ENCODE measurements around the gene TTC7B. TPM values are rescaled to one million over a fixed set of nuclear protein-coding genes. Genes with fewer than 3 reads are reported as not detected.

TTC7B gene
- total and polyA plus RNA-seq, 7 donors = 5.5 to 70.9 (median 46.8) TPM

GRCh38 chr14:90536511-90537191, 279.6 kb downstream of the TTC7B start:
- H3K27ac ChIP-seq = peak overlapping the region; percentile 2 to 59 (median 50)
- peaks cover 0 to 28% (median 5%) of the 10 kb centered on the region in 4 donors for H3K36me3 ChIP-seq
- DNase-seq = no peak
- H3K9me3 ChIP-seq = no peaks in the 10 kb centered on the region
- H3K4me3 ChIP-seq = no peak overlapping the region
- H3K4me1 ChIP-seq = peaks cover 0 to 17% (median 15%) of the 10 kb centered on the region in 4 donors
- intact Hi-C loops (cut with DNase I) = no loop called here
- no peaks in the 10 kb centered on the region for H3K27me3 ChIP-seq
- TF ChIP-seq POLR2AphosphoS5 (IDR thresholded peaks at IDR 0.05) (no peak), EP300 (IDR thresholded peaks at IDR 0.05) (no peak), POLR2A (IDR thresholded peaks at IDR 0.05) (no peak), CTCF (IDR thresholded peaks at IDR 0.05) (no peak)
- 82 to 87% methylated on average over 23 of the region's 23 CpGs for WGBS, 2 donors

- TF ChIP-seq POLR2AphosphoS5 (IDR thresholded peaks at IDR 0.05) (peak in 3 of 4 donors; percentile 6 to 49 (median 25)), POLR2A (IDR thresholded peaks at IDR 0.05) (no peak), EP300 (IDR thresholded peaks at IDR 0.05) (no peak)
- H3K4me3 ChIP-seq = no peak overlapping the region
- 76 to 84% methylated on average over 11 of the region's 11 CpGs for WGBS, 2 donors
- H3K4me1 ChIP-seq = peaks cover 0 to 17% (median 15%) of the 10 kb centered on the region in 4 donors
- no peak for DNase-seq
- peaks cover 0 to 24% (median 3%) of the 10 kb centered on the region in 4 donors for H3K36me3 ChIP-seq
- H3K9me3 ChIP-seq = no peaks in the 10 kb centered on the region
- intact Hi-C loops (cut with DNase I) = no loop called here
- H3K27ac ChIP-seq = peak overlapping the region; percentile 2 to 59 (median 50)
- H3K27me3 ChIP-seq = no peaks in the 10 kb centered on the region
These were observed 280.1 kb downstream of the TTC7B start for GRCh38 chr14:90536092-90536491.

- Histone ChIP-seq H3K27ac (peak overlapping the region; percentile 2 to 59 (median 50)), H3K4me1 (peaks cover 0 to 17% (median 15%) of the 10 kb centered on the region in 4 donors), H3K36me3 (peaks cover 0 to 19% (median 3%) of the 10 kb centered on the region in 4 donors), H3K9me3 (no peaks in the 10 kb centered on the region), H3K27me3 (no peaks in the 10 kb centered on the region), H3K4me3 (no peak overlapping the region)
- intact Hi-C loops (cut with DNase I) = no loop called here
- 81 to 86% methylated on average over 14 of the region's 14 CpGs for WGBS, 2 donors
- no peak for DNase-seq
- TF ChIP-seq POLR2A (IDR thresholded peaks at IDR 0.05) (no peak), CTCF (IDR thresholded peaks at IDR 0.05) (no peak), POLR2AphosphoS5 (IDR thresholded peaks at IDR 0.05) (no peak), EP300 (IDR thresholded peaks at IDR 0.05) (no peak)
These were observed 280.6 kb downstream of the TTC7B start for GRCh38 chr14:90535556-90536090.

- no peak for DNase-seq
- H3K4me1 ChIP-seq = peaks cover 0 to 17% (median 15%) of the 10 kb centered on the region in 4 donors
- no peaks in the 10 kb centered on the region for H3K27me3 ChIP-seq
- H3K36me3 ChIP-seq = peaks cover 0 to 13% (median 3%) of the 10 kb centered on the region in 4 donors
- 85% methylated on average over 17 of the region's 17 CpGs for WGBS, 2 donors
- H3K27ac ChIP-seq = peak overlapping the region in 1 of 4 donors; percentile 58
- H3K4me3 ChIP-seq = no peak overlapping the region
- no peak for TF ChIP-seq POLR2AphosphoS5 (IDR thresholded peaks at IDR 0.05)
- no peak for TF ChIP-seq EP300 (IDR thresholded peaks at IDR 0.05)
- TF ChIP-seq POLR2A (IDR thresholded peaks at IDR 0.05) = no peak
- TF ChIP-seq CTCF (IDR thresholded peaks at IDR 0.05) = no peak
- H3K9me3 ChIP-seq = no peaks in the 10 kb centered on the region
- intact Hi-C loops (cut with DNase I) = no loop called here
These were observed 281.2 kb downstream of the TTC7B start for GRCh38 chr14:90534838-90535555.
